Caco-2 (cell line): ENCODE measurements around the gene ASB8. TPM values are rescaled to one million over a fixed set of nuclear protein-coding genes. Genes with fewer than 3 reads are reported as not detected.
A peak's percentile ranks its signal among the peaks of the same experiment; 100 is the strongest.

Experiments used
- BruUV-seq: library from RNA; stranded (reverse); fragments of 400-500 nt; replicated peaks from 2 replicates; lab custom pipeline; 2021; lab: Mats Ljungman, UMichigan
- CTCF ChIA-PET: fragments of 300-600 bp; sonication (Branson Sonifier 250); formaldehyde crosslinking; loops from one replicate; lab custom pipeline; 2022; ENCODE audit warnings: antibody characterized with exemption; lab: Charles Lee
- POLR2A ChIA-PET: fragments of 300-600 bp; sonication (Branson Sonifier 250); formaldehyde crosslinking; loops from one replicate; lab custom pipeline; 2022; ENCODE audit warnings: antibody characterized with exemption; lab: Charles Lee
- DNase-seq, 2 experiments: peaks; one replicate each; pipeline versions ENCODE4 v3.0.0 to v3.0.0-alpha.2; 2020 to 2022
- H3K27me3 ChIP-seq: replicated peaks from 2 replicates; pipeline ENCODE4 v1.6.0; 2011; ENCODE audit warnings: low read length; ENCODE audit not compliant: control insufficient read depth, insufficient read depth
- H3K36me3 ChIP-seq: 2 replicates; pipeline ENCODE4 v1.5.1; 2011; ENCODE audit warnings: low read length; ENCODE audit not compliant: control insufficient read depth, insufficient read depth
- H3K4me1 ChIP-seq: fragments of 250-450 bp; sonication (Bioruptor Pico); 2 replicates; pipeline ENCODE4 v1.5.1; 2020; ENCODE audit warnings: mild to moderate bottlenecking
- H3K4me3 ChIP-seq: 2 replicates; pipeline ENCODE4 v1.5.1; 2011; ENCODE audit warnings: low read depth, mild to moderate bottlenecking, control low read depth, low read length
- H3K9me3 ChIP-seq: fragments of 250-450 bp; sonication (Bioruptor Pico); 2 replicates; pipeline ENCODE4 v1.5.1; 2020; ENCODE audit warnings: mild to moderate bottlenecking, moderate library complexity
- H3K27ac Mint-ChIP-seq: one replicate; pipeline ENCODE4 v1.8.0; 2022; ENCODE audit warnings: mixed read lengths; ENCODE audit not compliant: unreplicated experiment
- H3K27me3 Mint-ChIP-seq: one replicate; pipeline ENCODE4 v1.8.0; 2022; ENCODE audit warnings: mixed read lengths; ENCODE audit not compliant: insufficient read depth, unreplicated experiment
- H3K36me3 Mint-ChIP-seq: one replicate; pipeline ENCODE4 v1.8.0; 2022; ENCODE audit warnings: mild to moderate bottlenecking, mixed read lengths; ENCODE audit not compliant: insufficient read depth, unreplicated experiment
- H3K4me1 Mint-ChIP-seq: one replicate; pipeline ENCODE4 v1.8.0; 2022; ENCODE audit warnings: low read depth, mixed read lengths; ENCODE audit not compliant: unreplicated experiment
- H3K4me3 Mint-ChIP-seq: one replicate; pipeline ENCODE4 v1.8.0; 2022; ENCODE audit warnings: mild to moderate bottlenecking, moderate library complexity, mixed read lengths; ENCODE audit not compliant: unreplicated experiment
- H3K9me3 Mint-ChIP-seq: one replicate; pipeline ENCODE4 v1.8.0; 2022; ENCODE audit warnings: mixed read lengths; ENCODE audit not compliant: unreplicated experiment
- intact Hi-C: fragments of 100-400 bp; cut with micrococcal nuclease; formaldehyde crosslinking; loops from one replicate; pipeline ENCODE4 v1.10.0; 2022; ENCODE audit not compliant: unreplicated experiment
- total RNA-seq: library from RNA; stranded (reverse); gene quantifications from 2 replicates; pipeline ENCODE4 v1.2.3, GENCODE V29; 2022
- TF ChIP-seq, protein P1 (sequence below), 2 experiments: fragments of 200-600 bp in 1 of 2; IDR thresholded peaks; 1 replicate in 1 of 2; 2 replicates in 1 of 2; pipeline versions ENCODE4 v1.5.1 to v1.8.0; 2011 to 2022; ENCODE audit warnings: antibody characterized with exemption in 1 of 2, control low read depth in 1 of 2, inconsistent platforms in 1 of 2, low read depth in 1 of 2, low read length in 1 of 2, mild to moderate bottlenecking in 1 of 2, moderate library complexity in 1 of 2; ENCODE audit not compliant: insufficient read depth in 1 of 2, severe bottlenecking in 1 of 2, unreplicated experiment in 1 of 2

Gene ASB8
- total RNA-seq, 1 experiment from 2014 or later, result 30.6 TPM

DNA sequence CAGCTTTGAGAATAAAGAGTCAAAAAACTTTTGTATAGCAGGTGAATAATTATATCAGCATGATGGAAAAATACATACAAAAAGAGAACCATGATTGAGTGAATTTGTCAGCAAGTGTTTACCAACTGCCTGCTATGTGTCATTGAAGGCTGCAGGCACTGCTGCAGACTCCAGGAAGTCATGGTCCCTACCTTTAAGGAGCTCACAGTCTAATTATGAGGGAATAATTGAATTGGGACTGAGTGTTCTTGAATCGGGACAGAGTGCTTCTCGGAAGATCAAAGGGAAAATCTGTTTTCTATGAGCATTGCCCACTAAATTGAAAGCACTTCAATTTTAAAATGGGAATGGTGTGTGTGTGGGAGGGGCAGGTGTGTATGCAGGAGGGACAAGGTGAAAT lies 36.3 kb upstream of the ASB8 start:
- CTCF ChIA-PET, result no interaction called here
- Mint-ChIP-seq H3K4me3 (no peak overlapping the region), H3K36me3 (peaks cover 13% of the 10 kb centered on the region), H3K9me3 (no peaks in the 10 kb centered on the region), H3K4me1 (peaks cover 48% of the 10 kb centered on the region), H3K27ac (peak overlapping the region; percentile 12), H3K27me3 (no peaks in the 10 kb centered on the region)
- H3K36me3 ChIP-seq, result no peaks in the 10 kb centered on the region
- POLR2A ChIA-PET, result interaction anchor here (0.6 kb wide), 1 partner anchor 91 kb away, joined by 5 read pairs; no protein-coding TSS in a partner anchor
- no peak overlapping the region for H3K4me3 ChIP-seq
- peaks cover 59% of the 10 kb centered on the region for H3K4me1 ChIP-seq
- H3K9me3 ChIP-seq, result no peaks in the 10 kb centered on the region
- intact Hi-C loops, result no loop called here
- no TSS peak for BruUV-seq
- H3K27me3 ChIP-seq, result no peaks in the 10 kb centered on the region
- no peak for DNase-seq
- TF ChIP-seq, protein P1, sequence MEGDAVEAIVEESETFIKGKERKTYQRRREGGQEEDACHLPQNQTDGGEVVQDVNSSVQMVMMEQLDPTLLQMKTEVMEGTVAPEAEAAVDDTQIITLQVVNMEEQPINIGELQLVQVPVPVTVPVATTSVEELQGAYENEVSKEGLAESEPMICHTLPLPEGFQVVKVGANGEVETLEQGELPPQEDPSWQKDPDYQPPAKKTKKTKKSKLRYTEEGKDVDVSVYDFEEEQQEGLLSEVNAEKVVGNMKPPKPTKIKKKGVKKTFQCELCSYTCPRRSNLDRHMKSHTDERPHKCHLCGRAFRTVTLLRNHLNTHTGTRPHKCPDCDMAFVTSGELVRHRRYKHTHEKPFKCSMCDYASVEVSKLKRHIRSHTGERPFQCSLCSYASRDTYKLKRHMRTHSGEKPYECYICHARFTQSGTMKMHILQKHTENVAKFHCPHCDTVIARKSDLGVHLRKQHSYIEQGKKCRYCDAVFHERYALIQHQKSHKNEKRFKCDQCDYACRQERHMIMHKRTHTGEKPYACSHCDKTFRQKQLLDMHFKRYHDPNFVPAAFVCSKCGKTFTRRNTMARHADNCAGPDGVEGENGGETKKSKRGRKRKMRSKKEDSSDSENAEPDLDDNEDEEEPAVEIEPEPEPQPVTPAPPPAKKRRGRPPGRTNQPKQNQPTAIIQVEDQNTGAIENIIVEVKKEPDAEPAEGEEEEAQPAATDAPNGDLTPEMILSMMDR (IDR thresholded peaks at IDR 0.05; ENCODE audit: insufficient read depth in 1 of 2, low read depth in 1 of 2, low read length in 1 of 2, severe bottlenecking in 1 of 2, unreplicated experiment in 1 of 2), result no peak

DNA sequence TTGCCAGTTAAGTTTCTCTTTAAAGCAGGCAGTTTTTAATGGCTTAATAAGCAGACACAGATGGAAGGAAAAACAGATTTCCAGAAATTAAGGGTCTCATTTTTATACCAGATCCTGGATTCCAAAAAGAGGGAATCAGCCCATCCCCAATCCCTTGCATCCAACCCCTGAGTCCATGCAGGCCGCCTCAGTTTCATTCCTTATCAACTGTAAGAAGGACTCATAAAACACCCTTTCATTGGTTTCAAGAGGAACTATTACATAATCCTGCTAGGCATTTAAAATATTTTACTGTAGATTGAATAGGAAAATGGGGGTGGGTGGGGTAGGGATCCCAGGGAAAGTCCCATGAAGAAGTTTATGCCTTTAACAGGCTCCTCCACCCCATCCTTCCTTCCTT lies 35.5 kb upstream of the ASB8 start:
- H3K27ac Mint-ChIP-seq, result no peak overlapping the region
- no TSS peak for BruUV-seq
- Histone ChIP-seq H3K4me3 (no peak overlapping the region), H3K36me3 (no peaks in the 10 kb centered on the region), H3K4me1 (peaks cover 52% of the 10 kb centered on the region), H3K9me3 (no peaks in the 10 kb centered on the region), H3K27me3 (no peaks in the 10 kb centered on the region)
- CTCF ChIA-PET, result no interaction called here
- TF ChIP-seq, protein P1 (IDR thresholded peaks at IDR 0.05; ENCODE audit: insufficient read depth in 1 of 2, low read depth in 1 of 2, low read length in 1 of 2, severe bottlenecking in 1 of 2, unreplicated experiment in 1 of 2), result no peak
- DNase-seq, result no peak
- POLR2A ChIA-PET, result no interaction called here
- no peaks in the 10 kb centered on the region for H3K9me3 Mint-ChIP-seq
- H3K4me3 Mint-ChIP-seq, result no peak overlapping the region
- H3K27me3 Mint-ChIP-seq, result no peaks in the 10 kb centered on the region
- intact Hi-C loops, result no loop called here
- peaks cover 13% of the 10 kb centered on the region for H3K36me3 Mint-ChIP-seq
- H3K4me1 Mint-ChIP-seq, result peaks cover 48% of the 10 kb centered on the region

DNA sequence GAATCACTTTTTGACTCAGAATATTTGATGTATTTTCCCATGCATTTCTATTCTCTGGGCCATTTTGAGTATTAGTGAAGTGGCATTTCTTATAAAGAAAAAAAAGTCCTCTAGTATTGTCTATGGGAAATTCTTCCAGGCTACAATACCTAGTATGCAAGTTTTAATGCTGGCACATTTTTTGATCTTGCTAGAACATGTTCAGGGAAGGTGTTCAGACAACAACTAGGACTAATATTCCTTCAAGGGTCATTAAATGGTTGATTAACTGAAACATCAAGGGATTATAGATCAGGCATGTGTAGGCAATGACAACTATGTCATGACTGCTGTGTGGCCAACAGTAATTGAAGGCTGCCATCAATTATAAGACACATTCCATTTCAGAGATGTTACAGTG lies 33.8 kb upstream of the ASB8 start:
- Histone ChIP-seq H3K36me3 (no peaks in the 10 kb centered on the region), H3K9me3 (no peaks in the 10 kb centered on the region), H3K27me3 (no peaks in the 10 kb centered on the region), H3K4me3 (no peak overlapping the region), H3K4me1 (peaks cover 38% of the 10 kb centered on the region)
- Mint-ChIP-seq H3K27ac (no peak overlapping the region), H3K9me3 (no peaks in the 10 kb centered on the region), H3K4me1 (peaks cover 42% of the 10 kb centered on the region), H3K36me3 (peaks cover 11% of the 10 kb centered on the region), H3K4me3 (no peak overlapping the region), H3K27me3 (no peaks in the 10 kb centered on the region)
- TF ChIP-seq, protein P1 (IDR thresholded peaks at IDR 0.05; ENCODE audit: insufficient read depth in 1 of 2, low read depth in 1 of 2, low read length in 1 of 2, severe bottlenecking in 1 of 2, unreplicated experiment in 1 of 2), result no peak
- BruUV-seq, result no TSS peak
- POLR2A ChIA-PET, result no interaction called here
- intact Hi-C loops, result no loop called here
- no peak for DNase-seq
- CTCF ChIA-PET, result no interaction called here
